HepG2 (cell line): ENCODE results near the gene MIB2. TPM values are rescaled to one million over a fixed set of nuclear protein-coding genes. Genes with fewer than 3 reads are reported as not detected.

Source experiments
- DNMT3B ChIP-seq: conservative IDR thresholded peaks from 2 replicates; pipeline ENCODE4 v1.6.1; 2016; ENCODE audit warnings: missing biosample characterization, control low read depth
- ETV6 ChIP-seq: sonication (generic); formaldehyde crosslinking; conservative IDR thresholded peaks from 2 replicates; pipeline ENCODE4 v1.4.0; 2020; ENCODE audit warnings: missing genetic modification reagents
- MLXIP ChIP-seq: sonication (generic); formaldehyde crosslinking; IDR thresholded peaks from 2 replicates; pipeline ENCODE4 v1.9.0; 2021; ENCODE audit warnings: missing genetic modification reagents, borderline replicate concordance
- MTERF4 ChIP-seq: sonication (generic); formaldehyde crosslinking; IDR thresholded peaks from 2 replicates; pipeline ENCODE4 v1.8.0; 2023; ENCODE audit warnings: mild to moderate bottlenecking, missing genetic modification reagents
- NCOA2 ChIP-seq: sonication (generic); formaldehyde crosslinking; IDR thresholded peaks from 2 replicates; pipeline ENCODE4 v1.8.0; 2022; ENCODE audit warnings: inconsistent platforms
- NR3C1 ChIP-seq: sonication (generic); formaldehyde crosslinking; IDR thresholded peaks from 2 replicates; pipeline ENCODE4 v1.4.0; 2020; ENCODE audit warnings: missing genetic modification reagents
- PRDM15 ChIP-seq: sonication (generic); formaldehyde crosslinking; IDR thresholded peaks from 2 replicates; pipeline ENCODE4 v1.4.0; 2020; ENCODE audit warnings: missing genetic modification reagents
- THRA ChIP-seq: sonication (generic); formaldehyde crosslinking; IDR thresholded peaks from 2 replicates; pipeline ENCODE4 v1.4.0; 2020; ENCODE audit warnings: missing genetic modification reagents, borderline replicate concordance
- ZBTB20 ChIP-seq: sonication (generic); formaldehyde crosslinking; IDR thresholded peaks from 2 replicates; pipeline ENCODE4 v1.8.1; 2023; ENCODE audit warnings: missing genetic modification reagents, low read depth, mild to moderate bottlenecking, borderline replicate concordance
- ZKSCAN5 ChIP-seq: sonication (generic); formaldehyde crosslinking; IDR thresholded peaks from 2 replicates; pipeline ENCODE4 v1.5.1; 2020; ENCODE audit warnings: mild to moderate bottlenecking, missing genetic modification reagents
- ZNF280B ChIP-seq: sonication (generic); formaldehyde crosslinking; IDR thresholded peaks from 2 replicates; pipeline ENCODE4 v1.5.0; 2020; ENCODE audit warnings: missing genetic modification reagents, mild to moderate bottlenecking, borderline replicate concordance
- ZNF577 ChIP-seq: sonication (generic); formaldehyde crosslinking; IDR thresholded peaks from 2 replicates; pipeline ENCODE4 v1.4.0; 2020; ENCODE audit warnings: mild to moderate bottlenecking, low read depth, missing genetic modification reagents, borderline replicate concordance
- ZXDC ChIP-seq: sonication (generic); formaldehyde crosslinking; IDR thresholded peaks from 2 replicates; pipeline ENCODE4 v1.5.0; 2020; ENCODE audit warnings: mild to moderate bottlenecking, missing genetic modification reagents
- polyA plus RNA-seq, 8 experiments: library from polyadenylated mRNA; depleted of rRNA in 3 of 8; stranded (reverse) in 7 of 8; unstranded in 1 of 8; fragments of >200 nt; fragmentation: Illumina TruSeq in 4 of 8; extraction: Trizol in 4 of 8; gene quantifications; 2 replicates each; pipeline versions ENCODE4 v1.2.1 to v1.2.3, GENCODE V29; 2011 to 2016; ENCODE audit warnings: low read depth in 4 of 8, missing spikeins in 1 of 8, mixed read lengths in 1 of 8; ENCODE audit not compliant: insufficient read depth in 1 of 8
- total RNA-seq, 5 experiments: library from RNA; depleted of rRNA; stranded (reverse); fragments of >200 nt; fragmentation: Illumina TruSeq; extraction: Trizol; gene quantifications; 2 replicates each; pipeline ENCODE4 v1.2.3, GENCODE V29; 2016; ENCODE audit warnings: low read depth in 1 of 5

MIB2 gene
- total and polyA plus RNA-seq, 2 of the 13 experiments (the other 11 are each of a cell fraction or from before 2014, with no cell fraction given): 19.9 to 30.4 TPM

- 0 out of 2 replicates have a peak, but pooled peaks have one; percentile 30 for TF ChIP-seq MLXIP (CRISPR knock-in tag)
- TF ChIP-seq ZKSCAN5 (CRISPR knock-in tag): no peak
- TF ChIP-seq ZNF280B: no peak; the same call in 1 of the 2 replicates
- TF ChIP-seq PRDM15: peak; percentile 79
- TF ChIP-seq DNMT3B: no peak
- 0 out of 2 replicates have a peak, but pooled peaks have one; percentile 30 for TF ChIP-seq ZNF577 (CRISPR knock-in tag)
- no peak for TF ChIP-seq MTERF4 (CRISPR knock-in tag)
- 0 out of 2 replicates have a peak, but pooled peaks have one; percentile 21 for TF ChIP-seq ETV6 (CRISPR knock-in tag)
- no peak; the same call in 1 of the 2 replicates for TF ChIP-seq ZXDC
- TF ChIP-seq ZBTB20 (CRISPR knock-in tag): no peak
- no peak; the same call in 1 of the 2 replicates for TF ChIP-seq THRA (CRISPR knock-in tag)
- TF ChIP-seq NCOA2: peak; percentile 13; the same call in 1 of the 2 replicates
- no peak for TF ChIP-seq NR3C1 (CRISPR knock-in tag)
Observed at GRCh38 chr1:1615256-1616044, at the start of gene MIB2 (continued).
